MM.1S (cell line): ENCODE data around the gene TBC1D10A.

Experiments
- CTCF ChIP-seq: fragments of 300-600 bp; sonication (generic); IDR thresholded peaks from 2 replicates; pipeline ENCODE4 v1.5.1; 2016; ENCODE audit warnings: antibody characterized with exemption, low read length, mixed read lengths
- EZH2 ChIP-seq: fragments of 300-600 bp; sonication (generic); optimal IDR thresholded peaks from 2 replicates; pipeline ENCODE3; 2017; ENCODE audit warnings: low read depth, mild to moderate bottlenecking, antibody characterized with exemption, low read length, mixed read lengths
- EZH2phosphoT487 ChIP-seq: fragments of 300-600 bp; sonication (generic); IDR thresholded peaks from 2 replicates; pipeline ENCODE4 v1.6.1; 2018; ENCODE audit warnings: antibody characterized with exemption, low read length

DNA sequence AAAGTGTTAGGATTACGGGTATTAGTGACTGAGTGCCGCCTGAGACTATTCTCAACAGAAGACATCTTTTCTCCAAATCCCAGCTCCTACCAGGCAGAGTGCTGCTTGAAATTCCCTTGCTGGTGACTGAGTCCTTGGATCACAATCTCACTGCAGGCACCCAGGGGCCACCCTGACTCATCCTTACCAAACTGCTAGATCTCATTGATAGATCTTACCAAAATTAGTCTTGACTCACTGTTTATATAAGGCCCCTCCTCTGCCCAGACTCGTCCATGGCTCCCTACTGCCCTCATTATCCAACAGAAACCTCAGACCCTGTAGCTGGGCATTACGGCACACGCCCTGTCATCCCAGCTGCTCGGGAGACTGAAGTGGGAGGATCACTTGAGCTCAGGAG is 14.7 kb downstream of the TBC1D10A start:
- TF ChIP-seq CTCF, result no peak
- no peak for TF ChIP-seq EZH2
- no peak for TF ChIP-seq EZH2phosphoT487
